NCI-H128 (cell line): ENCODE results near the gene CLIC4.
"Not testable (repeated sequence)": the region's sequence is repeated elsewhere in the genome, so short reads cannot be mapped to it uniquely, and the experiment has no call there.

Source experiments
- DNase-seq: peaks from one replicate; lab custom pipeline; 2025; ENCODE audit not compliant: unreplicated experiment; lab: John Stamatoyannopoulos, UW

CLIC4 gene

DNA sequence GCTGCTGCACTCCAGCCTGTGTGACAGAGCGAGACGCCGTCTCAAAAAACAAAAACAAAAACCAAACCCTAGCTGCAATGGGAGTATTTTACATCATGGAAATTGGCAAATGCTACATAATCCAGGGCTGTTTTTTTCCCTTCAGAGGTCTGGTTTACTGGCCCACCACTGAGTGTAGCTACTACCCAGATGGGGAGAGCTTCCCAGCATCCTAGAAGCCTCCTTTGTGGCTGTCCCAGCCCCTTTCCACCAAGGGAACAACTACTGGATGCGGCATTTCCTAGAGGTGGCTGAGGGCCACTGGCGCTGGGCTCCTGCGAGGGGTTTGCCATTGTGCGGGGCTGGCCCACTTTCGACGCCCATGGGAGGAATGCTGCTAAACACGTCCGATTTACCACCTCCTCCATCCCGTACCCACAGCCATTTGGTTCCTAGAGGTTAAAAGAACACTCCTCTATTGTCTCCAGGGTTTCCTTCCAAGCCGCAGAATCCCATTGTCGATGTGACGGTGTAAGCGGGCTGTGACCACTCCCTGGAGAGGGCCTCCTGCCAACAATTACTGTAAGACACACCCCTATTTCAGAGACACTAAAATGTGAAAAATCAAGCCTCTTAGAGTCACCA is 129.5 kb downstream of the CLIC4 start:
- DNase-seq, result no peak

DNA sequence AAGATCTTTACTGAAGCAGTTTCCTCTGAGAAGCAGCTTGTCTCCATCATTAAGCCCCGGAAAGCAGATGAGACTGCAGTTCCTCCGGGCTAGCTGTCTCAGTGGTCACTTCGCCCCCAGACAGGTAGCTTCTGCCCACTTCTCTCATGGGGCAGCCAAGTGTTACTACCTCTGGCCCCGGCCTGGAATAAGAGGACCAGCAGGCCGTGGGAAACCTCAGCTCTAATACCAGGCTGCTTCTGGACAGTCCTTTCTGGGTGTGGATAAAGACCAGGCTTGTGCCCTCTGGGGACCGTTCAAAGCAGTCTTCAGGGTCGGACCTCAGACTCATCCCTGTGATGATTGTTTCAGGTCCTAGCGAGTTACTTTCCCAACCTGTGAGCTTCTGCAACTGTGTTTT is 130.0 kb downstream of the CLIC4 start:
- DNase-seq, result no peak

DNA sequence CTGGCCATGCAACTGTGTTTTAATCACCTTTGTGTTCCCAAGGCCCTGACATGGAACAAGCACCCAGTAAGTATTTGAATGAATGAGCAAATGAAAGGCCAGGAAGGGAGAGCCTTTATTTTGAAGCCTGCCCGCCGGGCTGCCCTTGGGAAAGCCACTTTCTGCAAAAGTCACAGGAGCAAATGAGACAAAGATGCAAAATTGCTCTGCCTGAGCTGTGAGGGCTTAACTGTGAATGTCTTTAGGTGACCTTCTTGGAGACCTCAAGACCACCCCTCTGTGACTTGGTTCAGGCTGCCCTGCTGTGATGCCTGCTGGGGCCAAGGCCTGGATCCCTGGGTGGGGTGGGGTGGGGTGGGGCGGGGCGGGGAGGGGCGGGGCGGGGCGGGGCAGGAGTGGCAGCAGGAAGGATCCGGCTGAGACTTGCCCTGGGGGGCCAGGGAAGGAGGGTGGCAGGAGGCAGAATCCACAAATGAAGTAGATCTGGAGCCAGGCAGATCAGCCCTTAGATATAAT is 130.8 kb downstream of the CLIC4 start:
- no peak for DNase-seq

DNA sequence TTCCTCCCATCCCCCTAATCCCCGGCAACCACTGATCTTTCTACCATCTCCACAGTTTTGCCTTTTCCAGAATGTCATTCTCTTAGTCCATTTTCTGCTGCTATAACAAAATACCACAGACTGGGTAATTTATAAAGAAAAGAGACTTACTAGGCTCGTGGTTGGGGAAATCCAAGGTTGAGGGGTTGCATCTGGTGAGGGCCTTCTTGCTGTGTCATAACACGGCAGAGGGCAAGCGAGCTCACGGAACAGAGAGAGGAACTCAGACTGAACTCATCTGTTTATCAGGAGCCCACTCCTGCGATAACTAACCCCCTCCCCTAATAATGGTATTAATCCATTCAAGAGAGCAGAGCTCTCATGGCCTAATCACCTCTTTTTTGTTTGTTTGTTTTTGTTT is 132.8 kb downstream of the CLIC4 start:
- DNase-seq, result no peak

DNA sequence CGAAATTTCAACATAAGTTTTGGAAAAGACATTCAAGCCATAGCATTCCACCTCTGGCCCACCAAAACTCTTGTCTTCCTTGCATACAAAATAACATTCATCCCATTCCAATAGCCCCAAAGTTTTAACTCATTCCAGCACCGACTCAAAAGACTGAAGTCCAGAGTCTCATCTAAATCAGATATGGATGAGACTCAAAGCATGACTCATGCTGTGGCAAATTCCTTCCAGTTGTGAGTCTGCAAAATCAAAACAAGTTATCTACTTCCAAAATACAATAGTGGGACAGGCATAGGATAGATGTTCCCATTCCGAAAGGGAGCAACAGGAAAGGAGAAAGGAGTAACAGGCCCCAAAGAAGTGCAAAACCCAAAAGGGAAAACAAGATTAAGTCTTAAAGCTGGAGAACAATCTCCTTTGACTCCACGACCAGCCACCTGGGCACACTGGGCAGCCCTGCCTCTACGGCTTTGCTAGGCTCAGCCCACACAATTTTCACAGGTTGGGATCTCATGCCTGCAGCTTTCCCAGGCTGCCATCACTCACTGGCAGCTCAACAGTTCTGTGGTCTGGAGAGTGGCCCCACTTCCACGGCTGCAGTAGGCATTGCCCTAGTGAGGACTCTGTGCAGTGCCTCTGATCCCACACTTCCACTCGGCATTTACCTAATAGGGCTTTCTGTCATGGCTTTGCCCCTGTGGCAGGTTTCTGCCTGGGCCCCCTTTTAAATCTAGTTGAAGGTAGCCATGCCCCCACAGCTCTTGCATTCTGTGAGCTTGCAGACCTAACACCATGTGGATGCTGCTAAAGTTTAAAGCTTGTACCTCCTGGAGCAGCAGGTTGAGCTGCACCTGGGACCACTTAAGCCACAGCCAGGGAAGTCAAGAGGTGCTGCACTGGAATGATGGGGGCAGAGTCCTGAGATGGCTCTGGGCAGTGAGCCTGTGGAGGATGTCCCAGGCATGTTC is 133.8 kb downstream of the CLIC4 start:
- no peak for DNase-seq

DNA sequence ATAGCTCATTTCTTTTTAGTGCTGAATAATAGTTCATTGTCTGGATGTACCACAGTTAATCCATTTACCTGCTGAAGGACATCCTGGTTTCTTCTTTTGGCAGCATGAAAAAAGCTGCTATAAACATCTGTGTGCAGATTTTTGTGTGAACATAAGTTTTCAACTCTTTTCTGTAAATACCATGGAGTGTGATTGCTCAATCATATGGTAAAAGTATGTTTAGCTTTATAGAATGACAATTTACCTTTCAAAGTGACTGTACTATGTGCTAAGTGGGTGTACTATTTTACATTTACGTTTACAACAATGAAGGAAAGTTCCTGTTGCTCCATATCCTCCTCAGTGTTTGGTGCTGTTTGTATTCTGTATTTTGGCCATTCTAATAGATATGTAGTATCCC is 135.8 kb downstream of the CLIC4 start:
- no peak for DNase-seq

DNA sequence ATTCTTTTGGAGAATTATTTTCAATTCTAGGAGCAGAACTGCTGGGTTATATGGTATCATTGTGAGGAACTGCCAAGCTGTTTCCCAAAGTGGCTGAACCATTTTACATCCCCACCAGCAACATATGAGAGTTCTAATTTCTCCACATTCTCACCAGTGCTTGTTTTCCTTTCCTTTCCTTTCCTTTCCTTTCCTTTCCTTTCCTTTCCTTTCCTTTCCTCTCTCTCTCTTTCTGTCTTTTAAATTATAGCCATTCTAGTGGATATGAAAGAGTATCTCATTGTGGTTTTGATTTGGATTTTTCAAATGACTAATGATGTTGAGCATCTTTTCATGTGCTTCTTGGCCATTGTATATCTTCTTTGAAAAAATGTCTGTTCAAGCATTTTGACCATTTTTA is 139.5 kb downstream of the CLIC4 start:
- no peak for DNase-seq

DNA sequence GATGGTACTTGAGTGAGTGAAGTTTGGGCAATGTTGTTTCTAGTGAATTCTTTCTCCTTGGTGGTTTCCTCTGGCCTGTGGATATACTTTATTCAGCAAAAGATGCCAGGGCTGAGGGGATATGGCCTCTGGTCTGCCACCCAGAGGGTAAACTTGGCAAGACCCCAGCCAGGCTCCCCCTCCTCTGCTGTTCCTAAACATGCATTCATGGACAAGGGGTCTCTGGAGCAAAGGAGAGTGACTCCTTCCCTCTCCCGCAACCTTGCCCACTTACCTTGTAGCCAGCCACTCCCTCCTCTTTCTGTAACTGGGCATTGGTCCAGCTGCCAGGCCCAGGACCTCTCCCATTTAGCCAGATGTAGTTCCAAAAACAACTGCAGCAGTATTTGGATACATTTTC is 141.0 kb downstream of the CLIC4 start:
- DNase-seq, result no peak

DNA sequence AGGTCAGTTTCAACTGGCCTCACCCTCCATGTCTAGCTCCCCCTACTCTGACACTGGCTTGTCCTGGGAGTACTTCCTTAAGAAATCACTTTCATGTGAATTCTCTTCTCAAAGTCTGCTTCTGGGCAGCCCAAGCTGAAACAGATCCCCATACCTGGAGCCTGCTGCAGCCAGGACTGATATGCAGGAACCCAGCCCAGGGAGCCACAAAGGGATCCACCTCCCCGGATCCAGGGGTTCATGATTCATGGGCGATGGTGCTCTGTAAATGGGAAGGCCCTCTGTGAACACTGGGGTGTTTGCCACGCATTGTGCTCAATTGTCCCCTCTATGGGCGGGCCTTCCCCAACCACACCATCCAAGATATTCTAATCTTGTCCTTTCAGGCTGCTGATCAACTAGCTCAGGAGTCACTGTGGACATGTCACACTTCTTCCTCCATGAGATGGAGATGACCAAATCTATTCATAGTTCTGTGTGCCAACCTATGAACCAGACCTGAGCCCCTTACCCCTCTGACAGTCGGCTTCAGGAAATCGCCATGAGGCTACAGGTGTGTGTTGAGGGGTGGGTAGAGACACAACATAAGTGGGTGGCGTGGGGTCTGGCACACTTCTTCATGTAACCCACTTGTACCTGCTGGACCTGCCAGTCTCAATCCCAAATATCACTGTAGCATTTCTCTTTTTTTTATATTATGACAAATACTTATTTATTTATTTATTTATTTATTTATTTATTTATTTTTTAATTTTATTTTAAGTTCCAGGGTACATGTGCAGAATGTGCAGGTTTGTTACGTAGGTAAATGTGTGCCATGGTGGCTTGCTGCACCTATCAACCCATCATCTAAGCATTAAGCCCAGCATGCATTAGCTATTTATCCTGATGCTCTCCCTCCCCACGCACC is 143.1 kb downstream of the CLIC4 start:
- no peak for DNase-seq

DNA sequence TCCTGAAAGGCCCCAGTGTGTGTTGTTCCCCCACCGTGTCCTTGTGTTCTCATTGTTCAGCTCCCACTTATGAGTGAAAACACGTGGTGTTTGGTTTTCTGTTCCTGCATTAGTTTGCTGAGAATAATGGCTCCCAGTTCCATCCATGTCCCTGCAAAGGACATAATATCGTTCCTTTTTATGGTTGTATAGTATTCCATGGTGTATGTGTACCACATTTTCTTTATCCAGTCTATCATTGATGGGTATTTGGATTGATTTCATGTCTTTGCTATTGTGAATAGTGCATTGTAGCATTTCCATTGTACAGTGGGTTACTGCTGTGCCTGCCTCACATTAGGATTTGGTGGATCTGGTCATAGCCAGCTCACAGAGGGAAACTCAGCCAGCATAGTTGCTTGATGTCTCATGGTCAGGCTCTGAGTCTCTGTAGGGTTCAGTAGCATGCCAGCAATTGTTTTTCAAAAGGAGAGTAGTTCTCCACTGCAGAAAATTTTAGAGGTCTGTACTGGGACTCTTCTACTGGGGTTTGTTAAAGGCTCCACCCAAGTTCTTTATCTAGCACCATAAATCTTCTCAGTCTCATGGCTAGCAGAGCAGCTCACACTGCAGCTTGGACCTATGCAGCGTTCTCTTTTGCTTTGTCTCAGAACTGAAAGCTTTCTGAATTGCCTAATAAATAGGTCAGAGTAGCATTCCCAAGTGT is 143.9 kb downstream of the CLIC4 start:
- DNase-seq, result no peak

DNA sequence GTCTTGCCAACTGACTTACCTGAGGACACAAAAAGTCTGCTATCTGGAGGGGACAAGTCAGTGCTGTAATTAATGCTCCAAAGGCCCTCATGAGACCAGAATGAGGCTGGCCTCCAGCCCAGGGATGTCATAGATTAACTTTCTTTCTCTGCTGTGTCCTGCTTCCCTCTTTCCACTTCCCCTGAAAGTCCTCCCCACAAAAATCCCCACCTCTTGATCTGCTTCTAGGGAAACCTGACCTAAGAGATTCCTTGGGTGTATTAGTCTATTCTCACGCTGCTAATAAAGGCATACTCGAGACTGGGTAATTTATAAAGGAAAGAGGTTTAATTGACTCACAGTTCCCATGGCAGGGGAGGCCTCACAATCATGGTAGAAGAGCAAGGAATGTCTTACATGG is 145.6 kb downstream of the CLIC4 start:
- no peak for DNase-seq

DNA sequence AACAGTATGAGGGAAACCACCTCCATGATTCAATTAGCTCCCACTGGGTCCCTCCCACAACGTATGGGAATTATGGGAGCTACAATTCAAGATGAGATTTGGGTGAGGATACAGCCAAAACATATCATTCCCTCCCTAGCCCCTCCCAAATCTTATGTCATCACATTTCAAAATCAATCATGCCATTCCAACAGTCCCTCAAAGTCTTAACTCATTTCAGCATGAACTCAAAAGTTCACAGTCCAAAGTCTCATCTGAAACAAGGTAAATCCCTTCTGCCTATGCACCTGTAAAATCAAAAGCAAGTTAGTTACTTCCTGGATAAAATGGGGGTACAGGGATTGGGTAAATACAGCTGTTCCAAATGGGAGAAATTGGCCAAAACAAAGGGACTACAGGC is 146.1 kb downstream of the CLIC4 start:
- DNase-seq, result not testable (repeated sequence)

DNA sequence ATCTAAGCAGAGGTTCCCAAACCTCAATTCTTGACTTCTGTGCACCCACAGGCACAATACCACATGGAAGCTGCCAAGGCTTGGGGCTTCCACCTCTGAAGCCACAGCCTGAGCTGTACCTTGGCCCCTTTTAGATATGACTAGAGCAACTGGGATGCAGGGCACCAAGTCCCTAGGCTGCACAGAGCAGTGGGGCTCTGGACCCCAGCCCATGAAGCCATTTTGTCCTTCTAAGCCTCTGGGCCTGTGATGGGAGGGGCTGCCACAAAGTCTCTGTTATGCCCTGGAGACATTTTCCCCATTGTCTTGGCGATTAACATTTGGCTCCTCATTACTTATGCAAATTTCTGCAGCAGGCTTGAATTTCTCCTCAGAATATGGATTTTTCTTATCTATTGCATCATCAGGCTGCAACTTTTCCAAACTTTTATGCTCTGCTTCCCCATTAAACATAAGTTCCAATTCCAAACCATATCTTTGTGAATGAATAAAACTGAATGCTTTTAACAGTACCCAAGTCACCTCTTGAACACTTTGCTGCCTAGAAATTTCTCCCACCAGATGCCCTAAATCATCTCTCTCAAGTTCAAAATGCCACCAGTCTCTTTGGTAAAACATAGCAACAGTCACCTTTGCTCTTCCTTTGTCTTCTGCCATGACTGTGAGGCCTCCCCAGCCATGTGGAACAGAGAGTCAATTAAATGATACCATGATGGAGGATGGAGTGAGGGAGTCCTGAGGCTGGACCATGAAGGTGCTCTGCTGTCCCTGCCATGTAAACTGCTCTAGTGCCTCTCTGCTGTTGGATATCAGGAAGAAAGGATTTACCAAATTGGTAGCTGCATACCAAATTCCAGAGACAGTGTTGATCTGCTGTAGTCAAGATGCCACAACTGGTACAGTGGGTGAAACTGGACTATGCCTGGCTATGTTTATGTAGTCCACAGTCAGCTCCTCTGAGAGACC is 147.2 kb downstream of the CLIC4 start:
- no peak for DNase-seq

DNA sequence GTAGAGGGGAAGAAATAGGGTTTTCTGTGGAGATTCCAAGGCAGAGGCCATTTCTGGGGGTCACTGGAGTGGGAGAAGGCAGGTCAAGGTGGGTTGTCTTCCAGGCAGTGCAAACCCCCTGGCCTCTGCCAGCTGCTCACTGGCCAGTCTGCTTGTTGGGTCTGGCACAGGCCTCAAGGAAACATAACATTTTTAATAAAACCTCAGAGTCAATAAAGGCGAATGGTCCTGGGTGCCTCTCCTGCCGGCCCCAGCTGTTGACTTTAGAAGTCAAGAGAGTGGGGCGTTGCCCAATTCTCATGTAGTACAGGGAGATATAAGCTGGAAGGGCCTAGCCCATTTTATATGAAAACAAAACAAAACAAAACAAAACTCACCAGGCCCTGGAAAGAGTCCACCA is 148.2 kb downstream of the CLIC4 start:
- no peak for DNase-seq
